Large intestine (tissue), 3 donors: ENCODE data around the gene LOC128125822.
"Not testable (repeated sequence)": the region's sequence is repeated elsewhere in the genome, so short reads cannot be mapped to it uniquely, and the experiment has no call there.

Source experiments
- DNase-seq, 2 donors: peaks; one replicate each; pipeline versions ENCODE4 v3.0.0 to v3.0.0-alpha.2; 2013
- H3K27ac ChIP-seq: one replicate; pipeline ENCODE4 v1.5.1; 2013; ENCODE audit warnings: low read length
- H3K27me3 ChIP-seq: 2 replicates; pipeline ENCODE4 v1.6.1; 2013; ENCODE audit warnings: low read length; ENCODE audit not compliant: control insufficient read depth, insufficient read depth
- H3K36me3 ChIP-seq: 2 replicates; pipeline ENCODE4 v1.6.1; 2013; ENCODE audit warnings: low read length; ENCODE audit not compliant: control insufficient read depth, insufficient read depth
- H3K4me1 ChIP-seq: one replicate; pipeline ENCODE4 v1.6.1; 2013; ENCODE audit warnings: low read length; ENCODE audit not compliant: control insufficient read depth, insufficient read depth
- H3K4me3 ChIP-seq: one replicate; pipeline ENCODE4 v1.5.1; 2013; ENCODE audit warnings: low read length
- H3K9me3 ChIP-seq: one replicate; pipeline ENCODE4 v1.6.1; 2013; ENCODE audit warnings: mild to moderate bottlenecking, low read depth, low read length, moderate library complexity; ENCODE audit not compliant: control insufficient read depth
- WGBS: methylation state at CpG from one replicate; pipeline ENCODE4 v1.1.5; 2013; ENCODE audit warnings: low lambda C conversion rate; ENCODE audit not compliant: insufficient coverage; 5-methylcytosine and 5-hydroxymethylcytosine counted together

The LOC128125822 gene

GRCh38 chr6:63581355-63582013 is 9.2 kb downstream of the LOC128125822 start:
- H3K27me3 ChIP-seq: no peaks in the 10 kb centered on the region
- no peak overlapping the region for H3K4me3 ChIP-seq
- no peaks in the 10 kb centered on the region for H3K4me1 ChIP-seq
- H3K27ac ChIP-seq: no peak overlapping the region
- no peaks in the 10 kb centered on the region for H3K9me3 ChIP-seq
- 86% methylated on average over 1 of the region's 2 CpGs for WGBS
- no peak for DNase-seq
- H3K36me3 ChIP-seq: peaks cover 29% of the 10 kb centered on the region

GRCh38 chr6:63582579-63583231 is 10.4 kb downstream of the LOC128125822 start:
- no peak for DNase-seq
- peaks cover 18% of the 10 kb centered on the region for H3K36me3 ChIP-seq
- H3K27me3 ChIP-seq: no peaks in the 10 kb centered on the region
- H3K27ac ChIP-seq: no peak overlapping the region
- H3K4me1 ChIP-seq: no peaks in the 10 kb centered on the region
- no peak overlapping the region for H3K4me3 ChIP-seq
- H3K9me3 ChIP-seq: no peaks in the 10 kb centered on the region
- WGBS: 100% methylated on average over 2 of the region's 4 CpGs

- H3K27ac ChIP-seq: no peak overlapping the region
- no peak for DNase-seq
- no peaks in the 10 kb centered on the region for H3K9me3 ChIP-seq
- H3K4me3 ChIP-seq: no peak overlapping the region
- no peaks in the 10 kb centered on the region for H3K4me1 ChIP-seq
- WGBS: no CpG with 5 or more reads among the region's 4 CpGs
- H3K36me3 ChIP-seq: peaks cover 13% of the 10 kb centered on the region
- no peaks in the 10 kb centered on the region for H3K27me3 ChIP-seq
These were observed 11.8 kb downstream of the LOC128125822 start for GRCh38 chr6:63584125-63584514.

GRCh38 chr6:63584566-63584965 is 12.3 kb downstream of the LOC128125822 start:
- WGBS: no CpG with 5 or more reads among the region's 8 CpGs
- H3K9me3 ChIP-seq: no peaks in the 10 kb centered on the region
- no peak overlapping the region for H3K4me3 ChIP-seq
- H3K36me3 ChIP-seq: peaks cover 11% of the 10 kb centered on the region
- H3K27ac ChIP-seq: no peak overlapping the region
- H3K4me1 ChIP-seq: no peaks in the 10 kb centered on the region
- DNase-seq: no peak
- H3K27me3 ChIP-seq: no peaks in the 10 kb centered on the region

- H3K4me1 ChIP-seq, H3K9me3 ChIP-seq, H3K4me3 ChIP-seq, H3K36me3 ChIP-seq, H3K27ac ChIP-seq, H3K27me3 ChIP-seq, DNase-seq: not testable (repeated sequence)
- WGBS: 100% methylated on average over 1 of the region's 2 CpGs
These were observed 13.4 kb downstream of the LOC128125822 start for GRCh38 chr6:63585652-63586051.

- Histone ChIP-seq H3K4me1 (no peaks in the 10 kb centered on the region), H3K9me3 (no peaks in the 10 kb centered on the region), H3K27ac (no peak overlapping the region), H3K36me3 (no peaks in the 10 kb centered on the region), H3K4me3 (no peak overlapping the region), H3K27me3 (no peaks in the 10 kb centered on the region)
- no peak for DNase-seq
- WGBS: 80% methylated on average over 1 of the region's 2 CpGs
These were observed 17.7 kb downstream of the LOC128125822 start for GRCh38 chr6:63589952-63590411.

GRCh38 chr6:63592886-63593285 is 20.6 kb downstream of the LOC128125822 start:
- Histone ChIP-seq H3K27me3 (no peaks in the 10 kb centered on the region), H3K4me3 (no peak overlapping the region), H3K4me1 (no peaks in the 10 kb centered on the region), H3K36me3 (no peaks in the 10 kb centered on the region), H3K9me3 (no peaks in the 10 kb centered on the region), H3K27ac (no peak overlapping the region)
- no peak for DNase-seq
- WGBS: 100% methylated on average over 1 of the region's 7 CpGs

GRCh38 chr6:63597141-63598048 is 25.1 kb downstream of the LOC128125822 start:
- Histone ChIP-seq H3K9me3 (no peaks in the 10 kb centered on the region), H3K27me3 (no peaks in the 10 kb centered on the region), H3K4me1 (no peaks in the 10 kb centered on the region), H3K4me3 (peak overlapping the region; percentile 66), H3K36me3 (no peaks in the 10 kb centered on the region), H3K27ac (peak overlapping the region; percentile 65)
- no peak for DNase-seq
- 80% methylated on average over 2 of the region's 6 CpGs for WGBS

- Histone ChIP-seq H3K4me3 (peak overlapping the region; percentile 66), H3K36me3 (no peaks in the 10 kb centered on the region), H3K27ac (peak overlapping the region; percentile 65), H3K4me1 (no peaks in the 10 kb centered on the region), H3K9me3 (no peaks in the 10 kb centered on the region), H3K27me3 (no peaks in the 10 kb centered on the region)
- WGBS: 10% methylated on average over 5 of the region's 23 CpGs
- DNase-seq: peak; percentile 75 to 84
These were observed 26.1 kb downstream of the LOC128125822 start for GRCh38 chr6:63598049-63599036.
